ENCODE results near the gene CCDC175. TPM values are rescaled to one million over a fixed set of nuclear protein-coding genes. Genes with fewer than 3 reads are reported as not detected.

CCDC175 gene
- polyA plus RNA-seq, 4 donors: 0.61 to 1.1 (median 0.87) TPM

- DNase-seq (ENCODE audit: low read depth in 4 of 4, low spot score in 2 of 4): peak in 1 of 4 donors; percentile 29
Measured at GRCh38 chr14:59483363-59483762, 93.2 kb downstream of the CCDC175 start.

- DNase-seq (ENCODE audit: low read depth in 4 of 4, low spot score in 2 of 4): no peak
Measured at GRCh38 chr14:59482541-59483331, 93.9 kb downstream of the CCDC175 start.

- no peak for DNase-seq (ENCODE audit: low read depth in 4 of 4, low spot score in 2 of 4)
Measured at GRCh38 chr14:59481871-59482540, 94.6 kb downstream of the CCDC175 start.

GRCh38 chr14:59481407-59481806 lies 95.2 kb downstream of the CCDC175 start:
- no peak for DNase-seq (ENCODE audit: low read depth in 4 of 4, low spot score in 2 of 4)

GRCh38 chr14:59480166-59480565 lies 96.4 kb downstream of the CCDC175 start:
- no peak for DNase-seq (ENCODE audit: low read depth in 4 of 4, low spot score in 2 of 4)

GRCh38 chr14:59478540-59478939 lies 98.1 kb downstream of the CCDC175 start:
- DNase-seq (ENCODE audit: low read depth in 4 of 4, low spot score in 2 of 4): no peak

- DNase-seq (ENCODE audit: low read depth in 4 of 4, low spot score in 2 of 4): no peak
Measured at GRCh38 chr14:59475709-59476108, 100.9 kb downstream of the CCDC175 start.

GRCh38 chr14:59474172-59474571 lies 102.4 kb downstream of the CCDC175 start:
- no peak for DNase-seq (ENCODE audit: low read depth in 4 of 4, low spot score in 2 of 4)

- no peak for DNase-seq (ENCODE audit: low read depth in 4 of 4, low spot score in 2 of 4)
Measured at GRCh38 chr14:59465316-59466135, 111.1 kb downstream of the CCDC175 start, which contains the start of gene GPR135. Gene GPR135 (minus strand): TSS chr14:59465380. CDS start chr14:59465226, 154 bp downstream.

- peak in 1 of 4 donors; percentile 41 for DNase-seq (ENCODE audit: low read depth in 4 of 4, low spot score in 2 of 4)
Measured at GRCh38 chr14:59464486-59465315, 111.9 kb downstream of the CCDC175 start.

GRCh38 chr14:59463787-59464485 lies 112.7 kb downstream of the CCDC175 start:
- DNase-seq (ENCODE audit: low read depth in 4 of 4, low spot score in 2 of 4): no peak

- no peak for DNase-seq (ENCODE audit: low read depth in 4 of 4, low spot score in 2 of 4)
Measured at GRCh38 chr14:59461891-59462290, 114.7 kb downstream of the CCDC175 start.

GRCh38 chr14:59460378-59460777 lies 116.2 kb downstream of the CCDC175 start:
- no peak for DNase-seq (ENCODE audit: low read depth in 4 of 4, low spot score in 2 of 4)

- no peak for DNase-seq (ENCODE audit: low read depth in 4 of 4, low spot score in 2 of 4)
Measured at GRCh38 chr14:59458486-59458885, 118.1 kb downstream of the CCDC175 start.

- DNase-seq (ENCODE audit: low read depth in 4 of 4, low spot score in 2 of 4): no peak
Measured at GRCh38 chr14:59455411-59455810, 121.2 kb downstream of the CCDC175 start.
